HG02870 (cell line): ENCODE results near the gene C6orf58.
"Not testable (repeated sequence)": the region's sequence is repeated elsewhere in the genome, so short reads cannot be mapped to it uniquely, and the experiment has no call there.

Source experiments
- ATAC-seq: cut with Tn5 transposase; IDR thresholded peaks from one replicate; pipeline ENCODE4 v1.9.1; 2021; ENCODE audit warnings: mild to moderate bottlenecking, moderate library complexity; ENCODE audit not compliant: unreplicated experiment

C6orf58 gene

GRCh38 chr6:127590344-127590743, 13.4 kb downstream of the C6orf58 start:
- no peak for ATAC-seq

- no peak for ATAC-seq
Observed at GRCh38 chr6:127592964-127593363, 16.0 kb downstream of the C6orf58 start.

GRCh38 chr6:127593456-127593855, 16.5 kb downstream of the C6orf58 start:
- not testable (repeated sequence) for ATAC-seq

DNA sequence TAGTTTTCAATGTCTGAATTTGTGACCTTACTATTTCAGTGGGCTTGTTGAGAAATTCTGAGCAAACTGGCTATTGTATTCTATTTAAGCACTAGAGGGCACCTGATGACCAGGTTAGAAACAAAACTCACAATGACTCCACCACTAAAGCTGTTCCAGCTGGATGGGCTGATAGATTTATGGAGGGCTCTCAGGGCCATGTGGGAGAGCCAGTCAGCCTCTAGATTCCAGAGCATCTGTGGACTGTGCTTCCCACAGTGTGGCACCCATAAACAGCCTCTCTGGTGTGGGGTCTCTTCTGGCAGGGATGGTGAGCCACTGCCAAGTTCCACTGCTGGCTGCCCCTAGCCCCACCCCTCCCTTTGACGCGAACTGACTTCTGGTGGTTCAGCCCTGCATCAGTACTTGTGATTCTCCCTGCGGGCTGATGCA, 29.2 kb downstream of the C6orf58 start:
- no peak for ATAC-seq

DNA sequence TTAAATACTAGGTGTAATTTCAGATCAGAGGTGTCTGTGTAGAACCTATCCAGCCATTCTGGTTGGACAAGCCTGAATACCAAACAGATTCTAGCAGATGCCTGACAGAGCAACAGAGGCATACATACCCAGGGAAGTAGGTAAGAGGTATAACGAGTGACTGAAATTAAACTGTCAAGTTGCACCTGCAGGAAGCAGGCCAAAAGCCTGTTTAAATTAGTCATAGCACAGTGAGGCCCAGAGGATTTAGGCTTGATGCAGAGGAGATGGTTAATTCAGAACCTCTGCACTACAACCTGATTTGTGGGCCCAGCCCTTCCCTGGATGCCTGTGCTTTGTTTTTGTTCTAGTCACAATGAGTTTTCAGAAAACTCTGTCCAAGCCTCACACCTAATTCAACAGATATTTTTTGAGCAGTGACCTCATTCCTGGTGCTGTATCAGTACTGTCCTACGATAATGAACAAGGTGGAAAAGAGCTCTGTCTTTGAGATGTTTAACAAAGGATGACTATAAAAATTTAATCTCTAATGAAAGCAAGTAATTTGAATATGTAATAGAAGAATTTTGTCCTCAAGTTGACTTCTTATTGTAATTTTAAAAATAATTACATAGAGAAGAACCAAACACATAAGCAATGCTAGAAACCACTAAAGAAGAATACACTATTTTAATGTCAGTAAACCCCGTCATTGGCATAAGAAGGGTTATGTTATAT, 31.7 kb downstream of the C6orf58 start:
- no peak for ATAC-seq

DNA sequence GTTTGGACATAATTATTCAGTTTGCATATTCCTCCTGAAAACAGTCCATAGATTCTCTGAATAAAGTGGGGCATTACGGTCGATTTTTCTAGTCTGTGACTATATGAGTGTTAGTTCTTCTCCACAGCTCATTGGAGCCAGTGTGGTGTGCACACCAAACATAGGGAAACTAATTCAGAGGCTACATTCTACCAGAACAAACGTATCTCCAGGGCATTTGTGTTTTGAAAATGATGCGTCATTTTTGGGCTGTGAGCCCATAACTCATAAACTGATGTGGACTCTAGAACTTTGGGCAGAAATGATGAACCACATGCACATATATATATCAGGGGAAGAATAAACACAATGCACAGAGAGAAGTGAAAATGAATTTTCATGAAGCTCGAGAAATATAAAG, 41.8 kb downstream of the C6orf58 start:
- ATAC-seq, result no peak

DNA sequence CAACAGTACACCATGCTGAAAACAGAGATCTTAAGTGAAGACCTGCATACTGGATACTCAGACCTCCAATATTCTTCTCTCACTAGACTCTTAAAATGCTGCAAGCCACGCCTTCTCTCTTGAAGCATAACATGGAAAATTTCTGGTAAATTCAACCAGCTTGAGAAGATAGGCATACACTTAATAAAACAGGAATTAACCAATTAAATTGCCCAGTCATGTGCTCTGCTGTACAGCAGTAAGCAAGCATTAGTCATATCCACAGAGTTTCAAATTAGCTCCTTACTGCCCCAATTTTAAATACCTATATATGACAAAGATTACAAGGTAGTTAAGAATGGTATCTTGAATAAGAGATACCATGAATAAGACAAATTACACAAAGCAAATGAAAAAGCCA, 53.8 kb downstream of the C6orf58 start:
- ATAC-seq, result no peak

DNA sequence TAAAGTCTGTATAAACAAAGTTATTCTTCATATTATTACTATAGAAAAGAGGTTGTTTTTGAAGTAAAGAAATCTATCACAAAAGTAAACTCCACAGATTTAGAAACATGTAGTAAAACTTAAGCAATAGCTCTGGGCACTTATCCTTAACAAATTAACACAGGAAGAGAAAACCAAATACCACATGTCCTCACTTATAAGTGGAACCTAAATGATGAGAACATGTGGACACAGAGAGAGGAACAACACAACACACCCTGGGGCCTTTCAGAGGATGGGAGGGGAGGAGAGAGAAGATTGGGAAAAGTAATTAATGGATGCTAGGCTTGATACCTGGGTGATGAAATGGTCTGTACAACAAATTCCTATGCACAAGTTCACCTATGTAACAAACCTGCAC, 57.2 kb downstream of the C6orf58 start:
- ATAC-seq, result no peak

GRCh38 chr6:127635091-127635490, 58.1 kb downstream of the C6orf58 start:
- ATAC-seq, result no peak

- ATAC-seq, result no peak
Observed at GRCh38 chr6:127637830-127638409, 60.9 kb downstream of the C6orf58 start.
